ENCODE data around the gene ERBB4. TPM values are rescaled to one million over a fixed set of nuclear protein-coding genes. Genes with fewer than 3 reads are reported as not detected.

Gene ERBB4
- total and polyA plus RNA-seq, 9 donors, result 0.08 to 22.3 (median 1.2) TPM

GRCh38 chr2:211435331-211435730 is 1103.3 kb downstream of the ERBB4 start:
- no peaks in the 10 kb centered on the region for H3K36me3 ChIP-seq
- WGBS, 3 donors, result 88 to 93% (median 92%) methylated on average over 9 of the region's 9 CpGs
- H3K4me3 ChIP-seq, result no peak overlapping the region
- H3K27me3 ChIP-seq, result no peaks in the 10 kb centered on the region
- no peaks in the 10 kb centered on the region for H3K9me3 ChIP-seq
- no peak for DNase-seq
- H3K4me1 ChIP-seq (ENCODE audit: insufficient read depth), result no peaks in the 10 kb centered on the region
- TF ChIP-seq POLR2A (IDR thresholded peaks at IDR 0.05), result no peak
- no peak for TF ChIP-seq EP300 (IDR thresholded peaks at IDR 0.05)
- TF ChIP-seq CTCF (IDR thresholded peaks at IDR 0.05), result no peak
- H3K27ac ChIP-seq, result no peak overlapping the region
- intact Hi-C loops (cut with DNase I), result no loop called here

- Histone ChIP-seq H3K27me3 (no peaks in the 10 kb centered on the region), H3K9me3 (no peaks in the 10 kb centered on the region), H3K4me1 (ENCODE audit: insufficient read depth) (no peaks in the 10 kb centered on the region), H3K36me3 (no peaks in the 10 kb centered on the region), H3K4me3 (no peak overlapping the region), H3K27ac (no peak overlapping the region)
- 79 to 96% (median 87%) methylated on average over 3 of the region's 3 CpGs for WGBS, 3 donors
- intact Hi-C loops (cut with DNase I), result no loop called here
- DNase-seq, result no peak
- no peak for TF ChIP-seq EP300 (IDR thresholded peaks at IDR 0.05)
Observed at GRCh38 chr2:211434773-211435172, 1103.8 kb downstream of the ERBB4 start.

GRCh38 chr2:211429256-211429920 is 1109.2 kb downstream of the ERBB4 start:
- H3K9me3 ChIP-seq, result no peaks in the 10 kb centered on the region
- no peak for TF ChIP-seq EP300 (IDR thresholded peaks at IDR 0.05)
- no peak for TF ChIP-seq POLR2A (IDR thresholded peaks at IDR 0.05)
- no peak for TF ChIP-seq CTCF (IDR thresholded peaks at IDR 0.05)
- H3K36me3 ChIP-seq, result no peaks in the 10 kb centered on the region
- intact Hi-C loops (cut with DNase I), result no loop called here
- 60 to 70% (median 69%) methylated on average over 3 of the region's 3 CpGs for WGBS, 3 donors
- no peak overlapping the region for H3K4me3 ChIP-seq
- H3K4me1 ChIP-seq (ENCODE audit: insufficient read depth), result no peaks in the 10 kb centered on the region
- no peaks in the 10 kb centered on the region for H3K27me3 ChIP-seq
- H3K27ac ChIP-seq, result no peak overlapping the region
- DNase-seq, result no peak

GRCh38 chr2:211426240-211426639 is 1112.4 kb downstream of the ERBB4 start:
- WGBS, 3 donors, result 51 to 60% (median 53%) methylated on average over 2 of the region's 2 CpGs
- Histone ChIP-seq H3K27me3 (no peaks in the 10 kb centered on the region), H3K4me1 (ENCODE audit: insufficient read depth) (no peaks in the 10 kb centered on the region), H3K27ac (no peak overlapping the region), H3K9me3 (no peaks in the 10 kb centered on the region), H3K36me3 (no peaks in the 10 kb centered on the region), H3K4me3 (no peak overlapping the region)
- intact Hi-C loops (cut with DNase I), result no loop called here
- no peak for TF ChIP-seq CTCF (IDR thresholded peaks at IDR 0.05)
- no peak for DNase-seq

- TF ChIP-seq EP300 (IDR thresholded peaks at IDR 0.05) (no peak), POLR2A (IDR thresholded peaks at IDR 0.05) (no peak), CTCF (IDR thresholded peaks at IDR 0.05) (no peak)
- no peak overlapping the region for H3K4me3 ChIP-seq
- no peaks in the 10 kb centered on the region for H3K4me1 ChIP-seq (ENCODE audit: insufficient read depth)
- DNase-seq, result no peak
- intact Hi-C loops (cut with DNase I), result no loop called here
- 16 to 25% (median 18%) methylated on average over 2 of the region's 2 CpGs for WGBS, 3 donors
- no peaks in the 10 kb centered on the region for H3K27me3 ChIP-seq
- no peaks in the 10 kb centered on the region for H3K9me3 ChIP-seq
- H3K27ac ChIP-seq, result no peak overlapping the region
- no peaks in the 10 kb centered on the region for H3K36me3 ChIP-seq
Observed at GRCh38 chr2:211423018-211423417, 1115.6 kb downstream of the ERBB4 start.

Measured in ovary (tissue), 9 donors.